GM06990 (cell line): Measurements from ENCODE around the gene ZCCHC18.

Source experiments
- DNase-seq: peaks from one replicate; pipeline ENCODE4 v3.0.0-alpha.2; 2011; ENCODE audit not compliant: insufficient read length; ENCODE audit errors: extremely low read depth
- H3K27me3 ChIP-seq: replicated peaks from 2 replicates; pipeline ENCODE4 v1.6.0; 2011; ENCODE audit warnings: low read length; ENCODE audit not compliant: control insufficient read depth, insufficient read depth
- H3K36me3 ChIP-seq: 2 replicates; pipeline ENCODE4 v1.5.1; 2011; ENCODE audit warnings: low read length; ENCODE audit not compliant: control insufficient read depth, insufficient read depth
- H3K4me3 ChIP-seq: replicated peaks from 2 replicates; pipeline ENCODE4 v1.5.1; 2011; ENCODE audit warnings: low read depth, mild to moderate bottlenecking, control low read depth, low read length
- CTCF ChIP-seq: IDR thresholded peaks from 2 replicates; pipeline ENCODE4 v1.5.1; 2011; ENCODE audit warnings: low read length, control low read depth, mild to moderate bottlenecking, inconsistent platforms; ENCODE audit not compliant: insufficient read depth, poor library complexity, severe bottlenecking

ZCCHC18 gene

DNA sequence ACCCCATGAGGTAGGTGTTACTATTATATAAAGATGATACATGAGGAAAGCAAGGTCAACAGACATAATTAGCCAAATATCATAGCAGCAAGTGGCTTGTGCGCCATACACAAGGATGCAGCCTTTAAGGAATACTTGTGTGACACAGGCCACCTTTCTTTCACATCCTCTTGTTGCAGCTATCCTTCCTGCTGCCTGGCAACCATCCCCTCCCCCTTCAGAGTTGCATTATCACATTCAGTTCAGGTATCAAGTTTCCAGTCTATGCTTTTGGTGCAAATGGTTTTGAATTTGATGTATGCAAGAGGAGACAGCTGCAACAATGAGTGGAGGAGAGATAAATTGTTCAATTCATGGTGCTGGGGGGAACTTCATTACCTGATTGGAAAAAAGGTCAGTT, 6.4 kb downstream of the ZCCHC18 start:
- TF ChIP-seq CTCF = no peak
- no peak for DNase-seq
- Histone ChIP-seq H3K27me3 (no peaks in the 10 kb centered on the region), H3K4me3 (no peak overlapping the region), H3K36me3 (no peaks in the 10 kb centered on the region)

- no peak for DNase-seq
- Histone ChIP-seq H3K4me3 (no peak overlapping the region), H3K27me3 (no peaks in the 10 kb centered on the region), H3K36me3 (no peaks in the 10 kb centered on the region)
- no peak for TF ChIP-seq CTCF
These were observed 10.5 kb downstream of the ZCCHC18 start for GRCh38 chrX:104122829-104123228.

DNA sequence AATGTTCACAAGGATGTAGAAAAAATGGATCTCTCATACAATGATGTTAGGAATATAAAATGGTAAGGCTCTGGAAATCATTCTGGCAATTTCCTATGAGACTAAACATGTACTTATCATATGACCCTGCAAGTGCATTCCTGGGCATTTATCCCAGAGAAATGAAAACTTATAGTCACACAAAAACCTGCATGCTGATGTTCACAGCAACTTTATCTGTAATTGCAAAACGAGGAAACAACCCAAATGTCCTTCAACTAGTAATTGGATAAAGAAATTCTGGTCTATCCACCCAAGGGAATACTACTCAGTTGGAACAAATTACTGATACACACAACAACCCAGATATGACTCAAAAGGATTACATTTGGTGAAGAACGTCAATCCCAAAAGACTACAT, 14.5 kb downstream of the ZCCHC18 start:
- Histone ChIP-seq H3K4me3 (no peak overlapping the region), H3K27me3 (no peaks in the 10 kb centered on the region), H3K36me3 (no peaks in the 10 kb centered on the region; the same call in 1 of the 2 replicates)
- TF ChIP-seq CTCF = no peak
- DNase-seq = no peak

- Histone ChIP-seq H3K36me3 (no peaks in the 10 kb centered on the region; the same call in 1 of the 2 replicates), H3K4me3 (no peak overlapping the region), H3K27me3 (no peaks in the 10 kb centered on the region)
- no peak for TF ChIP-seq CTCF
- no peak for DNase-seq
These were observed 18.5 kb downstream of the ZCCHC18 start for GRCh38 chrX:104130808-104131207.

DNA sequence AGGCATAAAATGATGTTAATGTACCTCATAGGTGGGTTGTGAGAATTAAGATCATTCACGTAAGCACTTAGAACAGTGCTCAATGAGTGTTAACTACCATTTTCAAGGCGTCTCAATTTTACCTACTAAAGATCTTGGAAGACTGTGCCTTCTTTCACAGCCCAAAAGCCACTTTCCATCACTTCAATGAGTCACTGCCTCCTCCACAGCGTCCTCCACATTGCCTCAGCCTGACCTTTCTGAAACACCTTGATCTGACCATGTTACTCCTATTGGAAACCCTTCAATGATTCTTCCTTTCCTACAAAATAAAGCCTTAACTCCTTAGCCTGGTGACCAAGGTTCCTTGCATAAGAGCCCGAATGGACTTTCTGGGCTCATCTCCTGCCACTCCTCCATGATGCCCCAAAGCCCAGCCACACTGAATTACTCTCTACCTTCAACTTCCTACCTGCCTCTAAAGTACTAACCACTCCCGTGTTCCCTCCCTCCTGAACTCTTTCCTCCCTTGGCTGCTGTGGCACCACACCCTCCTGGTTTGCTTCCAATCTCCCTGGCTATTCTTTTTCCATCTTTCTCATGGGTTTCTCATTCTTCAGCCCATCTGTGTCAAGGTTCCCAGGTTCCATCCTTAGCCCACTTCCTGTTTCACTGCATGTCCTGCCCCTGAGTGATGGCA, 22.4 kb downstream of the ZCCHC18 start:
- TF ChIP-seq CTCF = no peak
- Histone ChIP-seq H3K36me3 (no peaks in the 10 kb centered on the region; the same call in 1 of the 2 replicates), H3K4me3 (no peak overlapping the region), H3K27me3 (no peaks in the 10 kb centered on the region)
- no peak for DNase-seq

- H3K4me3 ChIP-seq = no peak overlapping the region
- no peak for DNase-seq
- H3K36me3 ChIP-seq = no peaks in the 10 kb centered on the region
- TF ChIP-seq CTCF = no peak
- H3K27me3 ChIP-seq = no peaks in the 10 kb centered on the region
These were observed 23.4 kb downstream of the ZCCHC18 start for GRCh38 chrX:104135677-104136076.
